Thyroid gland (tissue), 4 donors: ENCODE results near the gene PHF8.

Experiments used
- POLR2A ChIP-seq, 2 donors: fragments of 450-650 bp; IDR thresholded peaks; one replicate each; pipeline ENCODE4 v1.6.1; 2017; ENCODE audit warnings: antibody characterized with exemption in 2 of 2, mild to moderate bottlenecking in 2 of 2, moderate library complexity in 1 of 2
- TF ChIP-seq, protein P1 (sequence below), 6 experiments: fragments of 200-600 bp in 3 of 6; fragments of 450-650 bp in 3 of 6; sonication (generic) in 3 of 6; IDR thresholded peaks; one replicate each; pipeline ENCODE4 v1.5.1; 2016 to 2019; ENCODE audit warnings: antibody characterized with exemption in 6 of 6, mild to moderate bottlenecking in 2 of 6, inconsistent platforms in 1 of 6, moderate library complexity in 1 of 6

DNA sequence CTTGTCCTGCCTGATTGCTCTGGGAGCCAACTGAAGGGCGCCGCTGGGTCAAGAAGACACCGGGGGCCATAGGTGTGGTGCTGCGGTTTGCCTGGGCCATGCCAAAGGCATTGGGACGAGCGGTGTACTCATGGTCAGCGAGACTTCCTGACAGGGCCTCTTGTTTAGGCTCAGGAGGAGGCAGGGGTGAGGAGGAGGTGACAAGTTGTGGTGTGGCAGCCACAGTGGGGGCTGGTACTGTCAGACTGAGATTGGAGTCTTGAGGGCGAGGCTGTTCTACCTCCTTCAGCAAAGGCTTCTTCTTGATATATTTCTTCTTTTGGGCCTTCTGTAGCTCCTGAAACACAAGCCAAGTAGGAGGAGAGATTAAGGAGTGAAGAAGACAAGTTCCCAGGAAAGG, 104.1 kb downstream of the PHF8 start:
- TF ChIP-seq, protein P1, sequence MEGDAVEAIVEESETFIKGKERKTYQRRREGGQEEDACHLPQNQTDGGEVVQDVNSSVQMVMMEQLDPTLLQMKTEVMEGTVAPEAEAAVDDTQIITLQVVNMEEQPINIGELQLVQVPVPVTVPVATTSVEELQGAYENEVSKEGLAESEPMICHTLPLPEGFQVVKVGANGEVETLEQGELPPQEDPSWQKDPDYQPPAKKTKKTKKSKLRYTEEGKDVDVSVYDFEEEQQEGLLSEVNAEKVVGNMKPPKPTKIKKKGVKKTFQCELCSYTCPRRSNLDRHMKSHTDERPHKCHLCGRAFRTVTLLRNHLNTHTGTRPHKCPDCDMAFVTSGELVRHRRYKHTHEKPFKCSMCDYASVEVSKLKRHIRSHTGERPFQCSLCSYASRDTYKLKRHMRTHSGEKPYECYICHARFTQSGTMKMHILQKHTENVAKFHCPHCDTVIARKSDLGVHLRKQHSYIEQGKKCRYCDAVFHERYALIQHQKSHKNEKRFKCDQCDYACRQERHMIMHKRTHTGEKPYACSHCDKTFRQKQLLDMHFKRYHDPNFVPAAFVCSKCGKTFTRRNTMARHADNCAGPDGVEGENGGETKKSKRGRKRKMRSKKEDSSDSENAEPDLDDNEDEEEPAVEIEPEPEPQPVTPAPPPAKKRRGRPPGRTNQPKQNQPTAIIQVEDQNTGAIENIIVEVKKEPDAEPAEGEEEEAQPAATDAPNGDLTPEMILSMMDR (IDR thresholded peaks at IDR 0.05) = no peak
- TF ChIP-seq POLR2A (IDR thresholded peaks at IDR 0.05) = no peak
